Measurements from ENCODE around the gene PRUNE2. TPM values are rescaled to one million over a fixed set of nuclear protein-coding genes. Genes with fewer than 3 reads are reported as not detected.

Gene PRUNE2
- total RNA-seq, 2 experiments from 2014 or later = 0.38 to 0.44 TPM

DNA sequence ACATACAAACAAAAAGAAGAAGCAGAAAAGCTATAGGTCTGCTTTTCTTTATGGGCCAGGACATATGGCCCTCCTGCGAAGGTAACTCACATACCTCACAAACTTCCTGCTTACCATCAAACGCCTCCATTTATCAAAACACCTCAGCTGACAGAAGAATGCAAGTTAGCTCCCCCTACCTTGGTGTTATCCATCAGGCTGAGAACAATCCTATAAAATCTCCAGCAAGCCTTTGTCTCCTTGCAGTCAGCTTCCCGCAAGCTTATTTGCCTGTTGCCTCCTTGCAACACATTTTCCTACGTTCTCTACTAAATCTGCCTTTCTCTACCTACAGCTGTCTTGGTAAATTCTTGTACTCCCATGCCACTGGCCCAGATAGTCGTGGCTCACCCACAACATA lies 164.4 kb downstream of the PRUNE2 start:
- H3K9me2 ChIP-seq (ENCODE audit: insufficient read depth, low read length) = no peaks in the 10 kb centered on the region
- intact Hi-C loops (cut with micrococcal nuclease; ENCODE audit: unreplicated experiment) = no loop called here
- CTCF ChIA-PET (ENCODE audit: unreplicated experiment) = no interaction called here

DNA sequence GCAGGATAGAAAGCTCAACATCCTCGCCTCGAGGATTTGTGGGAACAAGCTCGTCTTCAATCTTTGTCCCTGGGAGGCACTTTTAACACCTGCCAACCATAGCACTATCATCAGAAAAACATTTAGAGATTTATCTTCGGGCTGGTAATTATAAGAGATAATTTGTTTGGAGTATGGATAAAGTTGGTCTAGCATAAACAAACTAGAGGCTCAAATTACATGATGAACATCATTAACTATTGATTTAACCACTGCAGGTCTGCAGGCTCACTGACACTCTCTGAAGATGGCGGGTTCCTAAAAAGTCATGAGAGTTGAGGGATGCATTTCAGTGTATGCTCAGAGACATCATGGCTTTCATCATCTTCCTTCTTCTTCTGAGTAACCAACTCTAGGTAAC lies 167.5 kb downstream of the PRUNE2 start:
- no peak for TF ChIP-seq EZH2phosphoT487 (IDR thresholded peaks at IDR 0.05; ENCODE audit: borderline replicate concordance, low read depth, low read length)
- TF ChIP-seq, protein P1, sequence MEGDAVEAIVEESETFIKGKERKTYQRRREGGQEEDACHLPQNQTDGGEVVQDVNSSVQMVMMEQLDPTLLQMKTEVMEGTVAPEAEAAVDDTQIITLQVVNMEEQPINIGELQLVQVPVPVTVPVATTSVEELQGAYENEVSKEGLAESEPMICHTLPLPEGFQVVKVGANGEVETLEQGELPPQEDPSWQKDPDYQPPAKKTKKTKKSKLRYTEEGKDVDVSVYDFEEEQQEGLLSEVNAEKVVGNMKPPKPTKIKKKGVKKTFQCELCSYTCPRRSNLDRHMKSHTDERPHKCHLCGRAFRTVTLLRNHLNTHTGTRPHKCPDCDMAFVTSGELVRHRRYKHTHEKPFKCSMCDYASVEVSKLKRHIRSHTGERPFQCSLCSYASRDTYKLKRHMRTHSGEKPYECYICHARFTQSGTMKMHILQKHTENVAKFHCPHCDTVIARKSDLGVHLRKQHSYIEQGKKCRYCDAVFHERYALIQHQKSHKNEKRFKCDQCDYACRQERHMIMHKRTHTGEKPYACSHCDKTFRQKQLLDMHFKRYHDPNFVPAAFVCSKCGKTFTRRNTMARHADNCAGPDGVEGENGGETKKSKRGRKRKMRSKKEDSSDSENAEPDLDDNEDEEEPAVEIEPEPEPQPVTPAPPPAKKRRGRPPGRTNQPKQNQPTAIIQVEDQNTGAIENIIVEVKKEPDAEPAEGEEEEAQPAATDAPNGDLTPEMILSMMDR (conservative IDR thresholded peaks at IDR 0.05; ENCODE audit: low read length) = no peak
- H3K9me3 ChIP-seq (ENCODE audit: low read length) = no peaks in the 10 kb centered on the region; the same call in 1 of the 2 replicates
- no peak overlapping the region for H3K27ac ChIP-seq (ENCODE audit: low read depth, low read length, poor library complexity, severe bottlenecking)
- H3K4me2 ChIP-seq (ENCODE audit: low read length) = no peak overlapping the region
- H3K4me1 ChIP-seq (ENCODE audit: insufficient read depth, low read length, poor library complexity, severe bottlenecking) = no peaks in the 10 kb centered on the region
- no peak for DNase-seq (ENCODE audit: low spot score)
- ChIA-PET CTCF (ENCODE audit: unreplicated experiment) (no interaction called here), POLR2A (interaction anchor here (1.0 kb wide), 1 partner anchor 344 kb away, joined by 3 read pairs; the partner anchor contains the start of gene RFK)
- H3K9me2 ChIP-seq (ENCODE audit: insufficient read depth, low read length) = no peaks in the 10 kb centered on the region
- H3K36me3 ChIP-seq (ENCODE audit: insufficient read depth, low read length) = no peaks in the 10 kb centered on the region
- no peaks in the 10 kb centered on the region for H3K79me2 ChIP-seq (ENCODE audit: insufficient read depth, low read depth, low read length)
- H4K20me1 ChIP-seq (ENCODE audit: insufficient read depth, low read length) = no peaks in the 10 kb centered on the region
- H2AFZ ChIP-seq (ENCODE audit: low read length) = no peak overlapping the region
- no TSS peak for BruUV-seq (replicated peaks)
- no peak overlapping the region for H3K4me3 ChIP-seq (ENCODE audit: low read depth, low read length, poor library complexity, severe bottlenecking)
- intact Hi-C loops (cut with micrococcal nuclease; ENCODE audit: unreplicated experiment) = no loop called here

More for the DNA sequence above, 164.4 kb downstream of the PRUNE2 start:
- POLR2A ChIA-PET = interaction anchor here (0.7 kb wide), 1 partner anchor 9 kb away, joined by 4 read pairs; no protein-coding TSS in a partner anchor
- H2AFZ ChIP-seq (ENCODE audit: low read length) = no peak overlapping the region
- no peaks in the 10 kb centered on the region for H4K20me1 ChIP-seq (ENCODE audit: insufficient read depth, low read length)
- no peak overlapping the region for H3K27ac ChIP-seq (ENCODE audit: low read depth, low read length, poor library complexity, severe bottlenecking)
- no peaks in the 10 kb centered on the region for H3K4me1 ChIP-seq (ENCODE audit: insufficient read depth, low read length, poor library complexity, severe bottlenecking)
- no peaks in the 10 kb centered on the region for H3K36me3 ChIP-seq (ENCODE audit: insufficient read depth, low read length)
- BruUV-seq (replicated peaks) = no TSS peak
- no peak for DNase-seq (ENCODE audit: low spot score)
- no peak for TF ChIP-seq EZH2phosphoT487 (IDR thresholded peaks at IDR 0.05; ENCODE audit: borderline replicate concordance, low read depth, low read length)
- TF ChIP-seq, protein P1 (conservative IDR thresholded peaks at IDR 0.05; ENCODE audit: low read length) = no peak
- H3K4me2 ChIP-seq (ENCODE audit: low read length) = no peak overlapping the region
- no peaks in the 10 kb centered on the region for H3K79me2 ChIP-seq (ENCODE audit: insufficient read depth, low read depth, low read length)
- no peak overlapping the region for H3K4me3 ChIP-seq (ENCODE audit: low read depth, low read length, poor library complexity, severe bottlenecking)
- H3K9me3 ChIP-seq (ENCODE audit: low read length) = no peaks in the 10 kb centered on the region; the same call in 1 of the 2 replicates

DNA sequence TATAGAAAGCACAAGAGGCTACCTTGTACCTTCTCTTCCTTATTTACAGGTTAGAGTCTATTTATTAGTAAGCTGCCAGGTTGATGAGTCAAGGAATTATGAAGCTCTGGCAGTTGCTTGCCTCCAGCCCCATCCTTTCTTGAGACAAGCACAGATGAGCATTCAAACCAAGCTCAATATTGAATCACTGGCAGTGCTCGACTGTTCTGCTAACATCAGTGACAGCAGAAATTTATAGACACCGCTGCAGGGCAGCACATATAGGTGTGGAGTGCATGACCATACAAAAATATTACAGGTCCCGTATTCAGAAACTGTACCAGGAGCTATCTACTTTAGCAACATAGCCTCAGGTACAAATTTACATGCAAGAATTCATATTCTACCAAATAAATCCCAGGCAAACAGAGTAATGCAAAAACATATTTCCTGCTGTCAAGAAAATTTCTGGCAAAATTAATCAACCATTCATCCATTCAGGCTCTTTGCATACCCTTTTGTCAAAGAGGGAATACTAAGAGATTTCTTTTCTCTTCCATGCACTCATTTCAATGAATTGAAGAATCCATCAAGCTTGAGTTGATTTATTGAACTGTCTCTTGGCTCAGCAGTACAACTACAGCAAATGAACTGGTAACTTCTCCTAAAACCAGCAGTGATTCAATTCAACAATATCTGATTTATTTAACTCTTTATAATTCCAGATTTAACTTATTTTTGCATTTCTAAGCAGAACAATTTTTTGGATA lies 168.6 kb downstream of the PRUNE2 start:
- no peak overlapping the region for H3K4me3 ChIP-seq (ENCODE audit: low read depth, low read length, poor library complexity, severe bottlenecking)
- TF ChIP-seq, protein P1 (conservative IDR thresholded peaks at IDR 0.05; ENCODE audit: low read length) = no peak
- no peak for TF ChIP-seq EZH2phosphoT487 (IDR thresholded peaks at IDR 0.05; ENCODE audit: borderline replicate concordance, low read depth, low read length)
- H3K27ac ChIP-seq (ENCODE audit: low read depth, low read length, poor library complexity, severe bottlenecking) = no peak overlapping the region
- H3K79me2 ChIP-seq (ENCODE audit: insufficient read depth, low read depth, low read length) = no peaks in the 10 kb centered on the region
- POLR2A ChIA-PET = interaction anchor here (0.7 kb wide), 1 partner anchor 740 kb away, joined by 3 read pairs; no protein-coding TSS in a partner anchor
- CTCF ChIA-PET (ENCODE audit: unreplicated experiment) = no interaction called here
- DNase-seq (ENCODE audit: low spot score) = no peak
- no peaks in the 10 kb centered on the region for H3K36me3 ChIP-seq (ENCODE audit: insufficient read depth, low read length)
- no peak overlapping the region for H3K4me2 ChIP-seq (ENCODE audit: low read length)
- BruUV-seq (replicated peaks) = no TSS peak
- no peaks in the 10 kb centered on the region for H3K4me1 ChIP-seq (ENCODE audit: insufficient read depth, low read length, poor library complexity, severe bottlenecking)
- intact Hi-C loops (cut with micrococcal nuclease; ENCODE audit: unreplicated experiment) = loop anchor here (2.0 kb wide), 1 partner anchor 35 kb away; no protein-coding TSS in a partner anchor
- H4K20me1 ChIP-seq (ENCODE audit: insufficient read depth, low read length) = no peaks in the 10 kb centered on the region
- no peaks in the 10 kb centered on the region for H3K9me2 ChIP-seq (ENCODE audit: insufficient read depth, low read length)
- H2AFZ ChIP-seq (ENCODE audit: low read length) = no peak overlapping the region
- H3K9me3 ChIP-seq (ENCODE audit: low read length) = no peaks in the 10 kb centered on the region; the same call in 1 of the 2 replicates

Measured in OCI-LY7 (cell line).